COLO668 (cell line): Measurements from ENCODE around the gene MILR1.
"Not testable (repeated sequence)": the region's sequence is repeated elsewhere in the genome, so short reads cannot be mapped to it uniquely, and the experiment has no call there.

Source experiments
- DNase-seq: peaks from one replicate; lab custom pipeline; 2025; ENCODE audit not compliant: unreplicated experiment; lab: John Stamatoyannopoulos, UW

MILR1 gene, protein sequence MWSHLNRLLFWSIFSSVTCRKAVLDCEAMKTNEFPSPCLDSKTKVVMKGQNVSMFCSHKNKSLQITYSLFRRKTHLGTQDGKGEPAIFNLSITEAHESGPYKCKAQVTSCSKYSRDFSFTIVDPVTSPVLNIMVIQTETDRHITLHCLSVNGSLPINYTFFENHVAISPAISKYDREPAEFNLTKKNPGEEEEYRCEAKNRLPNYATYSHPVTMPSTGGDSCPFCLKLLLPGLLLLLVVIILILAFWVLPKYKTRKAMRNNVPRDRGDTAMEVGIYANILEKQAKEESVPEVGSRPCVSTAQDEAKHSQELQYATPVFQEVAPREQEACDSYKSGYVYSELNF

DNA sequence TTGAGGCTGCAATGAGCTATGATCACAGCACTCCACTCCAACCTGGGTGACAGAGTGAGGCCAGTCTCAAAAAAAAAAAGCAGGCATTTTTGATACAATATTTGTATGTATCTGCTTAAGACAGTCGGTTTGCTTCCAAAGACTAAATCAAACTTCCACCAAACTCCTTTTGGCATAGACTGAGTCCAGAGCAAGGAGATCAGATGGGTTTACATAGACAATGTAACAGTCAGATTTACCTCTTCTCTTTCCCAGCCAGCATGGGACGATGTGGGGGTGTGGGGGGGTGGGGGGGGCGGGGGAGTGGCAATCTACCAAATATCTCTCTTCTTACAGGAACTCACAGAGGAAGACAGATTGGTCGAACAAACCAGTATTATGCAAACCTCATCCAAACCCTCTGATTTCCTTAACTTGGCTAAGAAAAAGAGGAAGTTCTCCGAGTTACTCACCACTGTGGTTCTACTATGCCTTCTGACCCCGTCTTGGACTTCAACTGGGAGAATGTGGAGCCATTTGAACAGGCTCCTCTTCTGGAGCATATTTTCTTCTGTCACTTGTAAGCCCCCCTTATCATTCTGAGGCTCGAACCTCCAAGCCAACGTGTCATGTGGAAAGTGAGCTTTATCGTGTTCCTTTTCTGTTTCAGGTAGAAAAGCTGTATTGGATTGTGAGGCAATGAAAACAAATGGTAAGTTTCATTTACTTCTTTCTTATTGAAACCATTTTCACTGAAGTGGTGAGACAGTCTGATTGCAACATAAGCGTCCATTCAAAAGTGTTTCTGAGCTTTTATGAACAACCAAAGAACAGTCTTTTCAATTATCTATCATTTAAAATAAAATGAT lies at the start of gene MILR1:
TSS of gene MILR1 (plus strand) at position 451 of the 848 bp plus-strand sequence. CDS start at position 505, 54 bp downstream.
- DNase-seq = no peak

DNA sequence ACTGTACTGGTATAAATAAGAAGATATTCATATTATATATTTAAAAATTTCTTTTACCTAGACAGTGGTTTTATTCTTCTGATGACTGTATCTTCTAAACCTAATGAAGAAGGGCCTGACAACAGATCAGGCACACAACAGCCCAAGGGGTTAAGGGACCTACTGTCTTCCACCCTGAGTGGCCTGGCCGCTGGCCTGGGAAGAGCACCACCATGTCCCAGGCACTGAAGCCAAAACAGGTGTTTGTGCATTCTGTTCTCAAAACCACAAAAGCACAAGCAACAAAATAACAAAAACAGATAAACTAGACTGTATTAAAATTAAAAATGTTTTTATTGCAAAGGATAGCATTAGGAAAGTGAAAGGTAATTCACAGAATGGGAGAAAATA lies 49.2 kb upstream of the MILR1 start:
- no peak for DNase-seq

DNA sequence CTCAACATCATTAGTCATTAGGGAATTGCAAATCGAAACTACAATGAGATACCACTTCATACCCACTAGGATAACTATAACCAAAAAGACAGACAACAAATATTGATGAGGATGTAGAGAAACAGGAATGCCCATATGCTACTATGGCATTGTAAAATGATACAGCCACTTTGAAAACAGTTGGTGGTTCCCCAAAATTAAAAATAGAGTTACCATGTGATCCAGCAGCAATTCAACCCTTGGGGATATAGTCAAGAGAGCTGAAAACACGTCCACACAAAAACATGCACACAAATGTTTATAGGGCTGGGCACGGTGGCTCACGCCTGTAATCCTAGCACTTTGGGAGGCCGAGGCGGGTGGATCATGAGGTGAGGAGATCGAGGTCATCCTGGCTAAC lies 48.3 kb upstream of the MILR1 start:
- no peak for DNase-seq

DNA sequence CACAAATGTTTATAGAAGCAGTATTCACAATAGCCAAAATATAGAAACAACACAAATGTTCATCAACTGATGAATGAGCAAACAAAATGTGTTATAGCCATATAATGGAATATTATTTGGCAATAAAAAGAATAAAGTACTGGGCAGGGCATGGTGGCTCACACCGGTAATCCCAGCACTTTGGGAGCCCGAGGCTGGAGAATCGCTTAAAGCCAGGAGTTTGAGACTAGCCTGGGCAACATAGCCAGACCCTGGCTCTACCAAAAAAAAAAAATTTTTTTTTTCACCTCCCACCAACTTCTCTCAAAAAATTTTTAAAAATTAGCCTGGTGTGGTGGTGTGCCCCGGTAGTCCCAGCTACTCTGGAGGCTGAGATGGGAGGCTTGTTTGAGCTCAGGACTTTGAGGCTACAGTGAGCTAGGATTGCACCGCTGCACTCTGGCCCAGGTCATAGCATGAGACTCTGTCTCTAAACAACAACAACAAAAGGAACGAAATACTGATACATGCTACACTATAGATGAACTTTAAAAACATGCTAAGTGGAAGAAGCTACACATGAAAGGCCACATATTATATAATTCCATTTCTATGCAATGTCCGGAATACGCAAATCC lies 47.6 kb upstream of the MILR1 start:
- DNase-seq = no peak

DNA sequence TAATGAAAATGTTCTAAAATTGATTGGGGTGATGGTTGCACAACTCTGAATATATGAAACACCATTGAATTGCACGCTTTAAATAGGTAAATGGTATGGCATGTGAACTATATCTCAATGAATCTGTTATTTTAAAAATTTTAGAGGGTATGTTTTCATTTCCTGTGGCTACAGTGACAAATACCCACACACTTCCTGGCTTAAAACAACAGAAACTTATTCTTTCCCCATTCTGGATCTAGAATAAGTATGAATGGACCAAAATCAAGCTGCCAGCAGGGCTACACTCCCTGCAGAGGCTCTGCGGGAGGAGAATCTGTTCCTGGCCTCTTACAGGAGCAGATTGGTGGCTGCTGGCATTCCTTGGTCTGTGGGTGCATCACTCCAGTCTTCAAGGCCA lies 47.0 kb upstream of the MILR1 start:
- no peak for DNase-seq

DNA sequence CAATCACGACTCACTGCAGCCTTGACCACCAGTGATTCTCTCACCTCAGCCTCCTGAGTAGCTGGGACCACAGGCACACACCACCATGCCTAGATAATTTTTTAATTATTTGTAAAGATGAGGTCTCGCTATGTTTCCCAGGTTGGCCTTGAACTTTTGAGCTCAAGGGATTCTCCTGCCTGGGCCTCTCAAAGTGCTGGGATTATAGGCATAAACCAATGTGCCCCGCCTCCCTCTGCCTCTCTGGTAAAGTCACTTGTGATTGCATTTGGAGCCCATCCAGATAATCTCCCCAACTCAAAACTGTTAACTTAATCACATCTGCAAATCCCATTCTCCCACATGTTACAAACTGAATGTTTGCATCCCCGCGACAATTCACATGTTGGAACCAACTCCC lies 46.4 kb upstream of the MILR1 start:
- DNase-seq = no peak

DNA sequence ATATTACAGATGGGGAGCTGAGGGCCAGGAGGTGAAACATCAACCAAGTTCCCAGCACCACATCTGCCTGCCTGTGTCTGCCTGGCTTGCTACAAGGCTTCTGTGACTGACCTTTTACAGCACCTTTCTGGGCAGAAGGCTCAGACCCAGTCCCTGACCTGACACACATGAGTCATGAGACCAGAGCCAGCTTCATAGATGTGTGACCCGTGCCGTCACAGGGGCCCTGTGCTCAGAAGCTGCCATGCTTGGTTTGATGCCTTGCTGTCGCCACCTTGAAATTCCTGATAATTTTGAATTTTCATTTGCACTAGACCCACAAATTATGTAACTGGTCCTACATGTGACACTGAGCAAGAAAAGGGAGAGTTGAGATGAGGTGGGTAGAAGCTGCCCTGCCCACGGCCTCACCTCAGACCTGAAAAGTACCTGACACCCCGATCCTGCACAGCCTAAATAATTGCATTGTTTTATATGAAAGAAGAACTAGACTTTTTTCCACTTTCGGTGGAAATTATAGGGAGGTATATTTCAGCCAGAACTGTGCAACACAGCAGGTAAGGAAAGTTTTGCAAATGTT lies 44.9 kb upstream of the MILR1 start:
- no peak for DNase-seq

DNA sequence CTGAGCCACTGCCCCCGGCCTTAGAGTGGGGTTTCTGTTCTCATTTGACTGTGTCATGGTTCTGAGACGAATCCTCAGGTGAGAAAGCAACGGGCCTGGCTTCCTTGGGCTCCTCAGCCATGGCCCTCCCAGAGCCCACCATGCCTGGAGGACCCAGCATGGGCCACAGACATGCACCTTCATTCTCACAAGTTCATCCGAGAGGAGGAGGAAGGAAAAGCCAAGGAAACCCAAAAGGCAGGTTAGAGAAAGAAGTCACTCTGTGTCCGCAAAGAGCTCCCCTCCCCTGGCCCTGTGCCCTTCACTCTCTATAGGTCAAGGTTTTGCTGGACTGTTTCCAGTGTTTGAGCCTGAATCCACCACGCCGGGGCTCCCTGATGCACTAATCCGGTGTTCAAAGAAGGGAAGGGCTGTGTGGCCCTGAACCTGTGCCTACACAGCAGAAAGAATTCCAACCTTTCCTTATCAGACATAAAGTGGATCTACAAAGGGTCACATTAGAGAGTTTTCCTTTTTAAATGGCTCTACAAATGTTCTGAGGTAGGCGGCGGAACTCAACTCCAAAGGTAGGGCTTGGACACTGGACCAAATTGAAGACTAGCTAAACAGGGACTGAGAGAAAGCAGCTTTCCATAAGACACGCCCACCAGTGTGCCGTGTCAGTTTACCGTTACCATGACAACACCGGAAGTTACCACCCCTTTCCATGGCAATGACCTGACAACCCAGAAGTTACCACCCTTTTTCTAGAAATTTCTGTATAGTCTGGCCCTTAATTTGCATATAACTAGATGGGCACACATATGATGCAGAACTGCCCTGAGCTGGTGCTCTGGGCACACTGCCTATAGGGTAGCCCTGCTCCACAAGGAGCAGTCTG lies 42.4 kb upstream of the MILR1 start:
- DNase-seq = peak; percentile 1

DNA sequence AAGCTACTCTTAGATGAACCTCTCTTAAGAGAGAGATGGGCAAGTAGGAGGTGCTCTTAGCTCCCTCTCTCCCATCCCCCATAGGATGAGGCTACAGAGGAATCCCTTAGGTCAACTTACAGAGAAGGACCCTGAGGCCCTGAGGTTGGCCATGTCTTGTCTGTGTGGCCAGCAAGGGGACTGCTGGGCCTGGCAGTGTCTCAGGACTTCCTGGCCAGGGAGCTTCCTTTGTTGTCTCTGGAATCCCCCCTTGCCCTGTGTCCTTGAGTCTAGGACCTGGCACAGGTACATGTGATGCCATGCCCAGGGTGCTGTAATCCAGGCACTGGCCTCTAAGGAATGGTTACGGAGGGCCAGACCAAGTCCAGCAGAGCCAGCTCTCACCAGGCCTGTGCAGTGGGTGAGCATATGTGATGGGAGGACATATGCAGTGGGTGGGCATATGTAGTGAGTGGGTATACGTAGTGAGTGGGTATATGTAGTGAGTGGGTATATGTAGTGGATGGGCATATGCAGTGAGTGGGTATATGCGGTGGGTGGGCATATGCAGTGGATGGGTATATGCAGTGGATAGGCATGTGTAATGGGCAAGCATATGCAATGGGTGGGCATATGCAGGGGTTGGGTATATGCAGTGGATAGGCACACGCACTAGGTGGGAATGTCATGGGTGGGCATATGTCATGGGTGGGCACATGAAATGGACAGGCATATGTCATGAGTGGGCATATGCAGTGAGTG lies 38.0 kb upstream of the MILR1 start:
- DNase-seq = no peak

DNA sequence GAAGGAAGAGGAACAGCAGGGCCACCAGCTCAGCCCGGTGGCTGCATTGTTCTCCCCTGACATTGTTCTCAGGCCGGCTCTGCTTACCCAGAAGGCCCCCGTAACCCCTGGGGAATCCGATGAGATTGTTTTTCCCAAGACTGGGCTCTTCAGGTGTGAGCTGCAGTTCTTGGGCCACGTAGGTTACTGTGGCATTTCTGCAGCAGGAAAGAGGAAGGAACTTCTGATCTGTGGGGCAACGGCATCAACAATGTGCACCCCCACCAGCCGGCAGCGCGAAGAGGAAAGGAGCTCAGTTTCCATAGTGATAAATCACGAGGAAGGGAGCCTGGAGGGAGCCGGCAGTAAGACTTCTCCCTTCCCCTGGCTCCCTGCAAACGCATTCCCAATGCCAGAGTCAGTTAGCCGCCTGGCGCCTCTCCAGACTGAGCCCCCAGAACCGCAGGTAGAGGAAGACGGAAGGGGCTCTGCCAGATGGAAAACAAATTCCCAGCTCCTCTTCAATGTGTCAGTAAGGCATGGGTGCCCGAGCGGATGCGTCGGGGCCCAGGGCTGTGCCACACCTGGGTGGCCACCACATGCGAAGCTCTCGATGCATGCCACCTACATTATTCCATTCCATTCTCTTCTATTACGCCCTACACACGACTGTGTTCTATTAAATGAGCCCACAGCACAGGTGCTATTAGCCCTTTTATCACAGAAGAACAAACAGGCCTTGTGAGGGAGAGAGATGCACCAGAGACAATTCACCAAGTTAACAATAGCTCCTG lies 36.7 kb upstream of the MILR1 start:
- DNase-seq = no peak

DNA sequence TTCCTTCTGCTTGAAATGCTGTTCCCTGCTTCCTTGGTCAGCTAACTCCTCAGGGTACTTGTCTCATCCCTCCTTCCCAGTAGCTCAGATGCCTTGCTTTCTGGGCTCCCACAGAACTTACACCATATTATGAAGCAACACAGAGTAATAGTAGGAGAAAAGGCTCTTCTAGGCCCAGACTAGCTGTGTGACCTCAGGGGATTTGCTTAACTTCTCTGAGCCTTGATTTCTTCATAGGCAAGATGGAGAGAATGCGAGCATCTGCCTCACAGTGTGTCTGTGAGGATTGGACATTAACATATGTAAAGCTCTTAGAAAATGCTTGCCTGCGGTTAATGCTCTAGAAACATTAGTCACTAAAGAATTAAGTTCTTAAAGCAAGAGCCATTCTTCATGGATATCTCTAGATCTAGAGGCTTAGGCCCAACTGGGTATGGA lies 36.0 kb upstream of the MILR1 start:
- DNase-seq = no peak

DNA sequence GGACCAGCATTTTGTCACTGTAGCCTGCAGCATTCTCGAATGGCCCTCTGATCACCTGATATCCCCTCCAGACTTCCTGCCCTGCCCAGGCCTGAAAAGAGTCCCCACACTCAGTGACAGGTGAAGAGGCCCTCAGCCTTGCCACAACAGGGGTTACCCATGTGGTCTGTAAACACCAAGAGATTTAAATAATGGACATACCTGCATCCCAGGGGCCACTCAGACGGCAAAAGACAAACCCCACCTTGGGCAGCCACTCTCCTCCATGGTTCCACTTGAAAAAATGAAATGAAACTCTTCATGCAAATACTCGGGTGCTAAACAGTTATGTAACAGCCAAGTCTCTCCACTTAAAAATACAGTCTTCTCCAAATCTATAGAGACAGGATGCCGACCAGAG lies 35.4 kb upstream of the MILR1 start:
- DNase-seq = peak; percentile 3

DNA sequence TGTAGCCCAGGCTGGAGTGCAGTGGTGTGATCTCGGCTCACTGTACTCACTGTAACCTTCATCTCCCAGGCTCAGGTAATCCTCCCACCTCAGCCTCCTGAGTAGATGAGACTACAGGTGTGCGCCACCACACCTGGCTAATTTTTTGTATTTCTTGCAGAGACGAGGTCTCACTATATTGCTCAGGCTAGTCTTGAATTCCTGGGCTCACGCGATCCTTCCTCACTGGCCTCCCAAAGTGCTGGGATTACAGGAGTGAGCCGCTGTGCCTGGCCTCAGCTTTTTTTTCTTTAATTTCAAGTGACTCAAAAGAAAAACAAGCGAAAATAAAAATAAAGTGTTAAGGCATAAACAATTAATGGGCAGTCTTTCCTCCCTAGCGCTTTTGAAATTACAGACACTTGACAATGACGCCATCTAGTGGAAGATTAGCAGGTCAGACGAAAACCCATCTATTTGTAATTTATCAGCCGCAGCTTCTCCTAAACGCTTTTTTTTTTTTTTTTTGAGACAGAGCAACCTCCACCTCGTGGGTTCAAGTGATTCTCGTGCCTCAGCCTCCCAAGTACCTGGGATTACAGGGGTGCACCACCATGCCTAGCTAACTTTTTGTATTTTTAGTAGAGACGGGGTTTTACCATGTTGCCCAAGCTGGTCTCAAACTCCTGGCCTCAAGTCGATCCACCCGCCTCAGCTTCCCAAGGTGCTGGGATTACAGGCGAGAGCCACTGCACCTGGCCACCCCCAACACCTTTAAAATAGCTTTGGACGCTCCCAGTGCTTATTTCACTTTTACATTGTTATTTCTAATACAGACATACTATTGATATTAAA lies 30.2 kb upstream of the MILR1 start:
- DNase-seq = no peak

DNA sequence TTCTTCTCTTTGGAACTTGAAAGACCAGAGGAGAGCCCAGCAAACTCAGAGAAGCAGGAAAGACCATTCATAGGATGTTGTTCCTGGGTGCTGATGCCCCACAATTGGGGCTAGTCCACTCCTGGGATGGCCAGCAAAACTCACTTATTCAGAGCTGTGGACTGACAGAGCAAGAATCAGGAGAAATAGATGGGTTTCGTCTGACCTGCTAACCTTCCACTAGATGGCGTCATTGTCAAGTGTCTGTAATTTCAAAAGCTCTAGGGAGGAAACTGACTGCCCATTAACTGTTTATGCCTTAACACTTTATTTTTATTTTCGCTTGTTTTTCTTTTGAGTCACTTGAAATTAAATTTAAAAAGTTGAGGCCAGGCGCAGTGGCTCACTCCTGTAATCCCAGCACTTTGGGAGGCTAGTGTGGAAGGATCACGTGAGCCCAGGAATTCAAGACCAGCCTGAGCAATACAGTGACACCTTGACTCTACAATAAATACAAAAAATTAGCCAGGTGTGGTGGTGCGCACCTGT lies 28.7 kb upstream of the MILR1 start:
- peak; percentile 5 for DNase-seq

DNA sequence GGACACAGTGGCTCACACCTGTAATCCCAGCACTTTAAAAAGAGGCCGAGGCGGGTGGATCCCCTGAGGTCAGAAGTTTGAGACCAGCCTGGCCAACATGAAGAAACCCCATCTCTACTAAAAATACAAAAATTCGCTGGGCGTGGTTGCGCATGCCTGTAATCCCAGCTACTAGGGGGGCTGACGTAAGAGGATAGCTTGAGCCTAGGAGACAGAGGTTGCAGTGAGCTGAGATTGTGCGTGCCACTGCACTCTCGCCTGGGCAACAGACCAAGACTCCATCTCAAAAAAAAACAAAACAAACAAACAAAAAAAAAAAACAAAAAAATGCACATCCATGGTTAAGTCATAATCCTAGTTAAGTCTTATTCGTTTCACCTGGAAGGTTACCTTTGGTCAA lies 26.8 kb upstream of the MILR1 start:
- not testable (repeated sequence) for DNase-seq

DNA sequence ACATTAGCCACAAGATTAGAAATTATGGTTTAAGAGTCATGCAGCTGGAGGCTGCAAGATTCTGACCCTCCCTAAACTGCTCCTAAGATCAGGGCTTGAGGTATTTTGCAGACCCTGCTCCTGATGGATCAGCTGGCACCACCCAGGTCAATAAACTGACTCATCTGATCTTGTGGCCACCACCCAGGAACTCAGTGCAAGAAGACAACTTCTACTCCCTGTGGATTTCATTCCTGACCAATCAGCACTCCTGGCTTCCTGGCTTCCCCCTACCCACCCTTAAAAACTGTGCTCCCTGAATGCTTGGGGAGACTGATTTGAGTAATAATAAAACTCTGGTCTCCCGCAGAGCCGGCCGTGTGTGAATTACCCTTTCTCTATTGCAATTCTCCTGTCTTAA lies 25.0 kb upstream of the MILR1 start:
- DNase-seq = no peak

DNA sequence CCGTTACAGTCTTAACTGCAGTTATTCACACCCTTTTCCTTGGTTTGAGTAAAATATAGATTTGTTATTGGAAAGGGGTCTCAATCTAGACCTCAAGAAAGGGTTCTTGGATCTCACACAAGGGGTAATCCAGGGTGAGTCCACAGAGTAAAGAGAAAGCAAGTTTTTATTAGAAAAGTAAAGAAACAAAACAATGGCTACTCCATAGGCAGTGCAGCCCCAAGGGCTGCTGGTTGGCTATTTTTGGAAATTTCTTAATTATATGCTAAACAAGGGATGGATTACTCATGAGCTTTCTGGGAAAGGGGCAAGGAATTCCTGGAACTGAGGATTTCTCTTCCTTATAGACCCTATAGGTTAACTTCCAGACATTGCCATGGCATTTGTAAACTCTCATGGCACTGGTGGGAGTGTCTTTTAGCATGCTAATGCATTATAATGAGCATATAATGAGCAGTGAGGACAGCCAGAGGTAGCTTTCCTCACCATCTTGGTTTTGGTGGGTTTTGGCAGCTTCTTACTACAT lies 24.5 kb upstream of the MILR1 start:
- DNase-seq = no peak

DNA sequence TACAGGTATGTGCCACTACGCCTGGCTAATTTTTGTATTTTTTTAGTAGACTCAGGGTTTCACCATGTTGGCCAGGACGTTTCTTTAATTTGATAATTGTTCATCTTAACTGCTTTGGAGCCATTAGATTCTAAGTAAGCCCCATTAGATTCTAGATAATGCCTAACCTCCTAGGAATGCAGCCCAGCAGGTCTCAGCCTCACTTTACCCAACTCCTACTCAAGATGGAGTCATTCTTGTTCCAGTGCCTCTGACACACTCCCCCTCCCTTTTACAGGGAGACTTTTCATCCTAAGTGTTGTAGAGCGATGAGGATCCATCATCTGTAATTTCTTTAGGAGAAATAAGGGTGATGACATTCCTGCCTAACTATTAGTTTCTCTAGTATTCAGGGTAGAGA lies 23.7 kb upstream of the MILR1 start:
- DNase-seq = no peak
